OCI-M1 (cell line): ENCODE measurements around the gene ATG7.
A peak's percentile ranks its signal among the peaks of the same experiment; 100 is the strongest.

ENCODE experiments used
- DNase-seq: peaks from one replicate; lab custom pipeline; 2025; lab: John Stamatoyannopoulos, UW

The ATG7 gene

DNA sequence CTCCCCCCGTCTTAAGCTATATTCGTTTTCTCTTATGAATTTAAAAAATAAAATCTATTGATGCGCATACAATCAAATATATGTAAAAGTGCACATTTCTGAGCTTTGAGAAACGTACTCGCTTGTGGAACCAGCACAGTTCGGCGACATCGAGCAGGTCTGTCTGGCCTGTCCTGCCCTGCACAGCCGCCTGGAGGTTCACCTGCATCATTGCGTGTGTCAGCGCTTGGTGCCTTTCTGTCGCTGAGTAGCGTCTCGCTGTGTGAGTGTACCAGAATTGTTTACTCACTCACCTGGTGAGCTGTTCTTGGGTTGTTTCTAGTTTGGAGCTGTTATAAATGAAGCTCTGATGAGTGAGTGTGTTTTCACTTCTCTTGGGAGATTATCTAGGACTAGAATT is 267.5 kb downstream of the ATG7 start:
- DNase-seq, result no peak

DNA sequence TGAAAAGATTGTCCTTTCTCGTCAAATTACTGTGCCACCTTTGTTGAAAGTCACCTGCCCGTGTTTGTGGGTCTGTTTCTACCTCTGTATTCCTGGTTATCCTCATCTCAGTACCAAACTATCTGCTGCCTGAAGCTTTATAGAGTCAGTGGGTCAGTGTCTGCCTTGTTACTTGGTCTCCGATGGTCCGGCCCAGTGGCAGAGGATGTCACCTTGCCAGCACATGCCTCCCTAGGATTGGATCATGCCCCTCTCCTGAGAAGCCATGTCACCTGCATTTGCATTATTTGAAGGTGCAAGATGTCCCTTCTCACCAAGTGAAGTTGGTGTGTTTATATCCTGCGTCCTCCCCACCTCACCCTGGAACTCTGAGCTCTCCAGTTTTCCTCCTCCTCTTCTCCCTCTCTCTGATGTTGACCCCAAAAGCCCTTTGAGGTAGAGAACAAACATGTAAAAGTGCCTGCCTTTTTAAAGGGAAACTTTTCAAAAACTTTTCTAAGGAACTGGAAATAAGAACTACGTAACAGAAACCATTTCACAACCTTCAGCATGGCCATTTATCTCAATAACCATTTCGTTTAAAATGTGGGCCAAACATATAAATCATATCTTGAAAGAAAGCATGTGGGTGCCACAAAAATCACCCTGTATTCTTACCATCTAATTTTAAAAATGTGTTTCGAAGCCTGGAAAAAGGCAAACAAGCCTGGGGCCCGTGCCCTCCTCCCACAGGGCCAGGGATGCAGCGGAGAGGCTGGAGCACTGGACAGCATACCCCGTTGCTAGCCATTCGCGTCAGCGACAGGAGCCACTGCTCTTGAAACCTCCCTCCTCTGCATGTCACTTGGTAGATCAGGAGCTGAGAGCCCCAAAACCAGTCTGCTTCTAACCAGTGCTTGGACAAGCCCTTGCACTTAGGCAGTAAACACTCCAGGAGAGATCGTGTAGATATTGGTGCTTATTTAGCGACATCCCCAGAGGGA is 269.4 kb downstream of the ATG7 start:
- DNase-seq, result no peak

- no peak for DNase-seq
Measured at GRCh38 chr3:11542551-11542950, 270.4 kb downstream of the ATG7 start.

DNA sequence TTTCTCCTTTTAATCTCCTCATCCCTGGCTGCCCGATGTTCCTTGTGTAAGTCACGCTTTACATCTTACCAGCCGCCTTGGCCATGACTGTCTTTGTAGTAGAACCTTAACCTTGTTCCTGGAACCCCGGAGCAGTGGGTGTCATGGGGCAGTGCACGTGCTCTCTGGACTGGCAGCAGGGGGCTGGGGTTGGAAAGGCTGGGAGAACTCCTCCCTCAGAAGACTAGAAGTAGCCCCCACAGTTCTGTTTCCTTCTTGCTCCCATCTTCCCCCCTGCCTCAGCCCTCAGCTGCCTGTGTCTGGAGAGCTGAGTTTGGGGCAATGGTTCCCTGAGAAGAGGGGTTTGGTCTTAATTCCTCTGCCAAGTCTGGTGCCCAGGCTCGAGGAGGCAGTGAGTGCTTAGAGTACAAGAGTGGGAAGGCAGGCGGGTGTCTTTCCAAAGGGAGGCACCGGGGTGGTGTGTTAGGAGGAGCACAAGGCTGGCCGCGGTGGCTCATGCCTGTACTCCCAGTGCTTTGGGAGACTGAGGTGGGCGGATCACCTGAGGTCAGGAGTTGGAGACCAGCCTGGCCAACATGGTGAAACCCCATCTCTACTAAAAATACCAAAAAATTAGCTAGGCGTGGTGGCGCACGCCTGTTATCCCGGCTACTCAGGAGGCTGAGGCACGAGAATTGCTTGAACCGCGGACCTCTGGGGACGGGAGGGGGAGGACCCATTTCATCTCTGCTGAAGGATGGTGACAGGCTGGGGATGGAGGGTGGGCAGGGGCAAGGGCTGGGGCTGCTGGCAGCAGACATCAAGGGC is 271.1 kb downstream of the ATG7 start:
- no peak for DNase-seq

GRCh38 chr3:11543948-11544387 is 271.8 kb downstream of the ATG7 start:
- no peak for DNase-seq

DNA sequence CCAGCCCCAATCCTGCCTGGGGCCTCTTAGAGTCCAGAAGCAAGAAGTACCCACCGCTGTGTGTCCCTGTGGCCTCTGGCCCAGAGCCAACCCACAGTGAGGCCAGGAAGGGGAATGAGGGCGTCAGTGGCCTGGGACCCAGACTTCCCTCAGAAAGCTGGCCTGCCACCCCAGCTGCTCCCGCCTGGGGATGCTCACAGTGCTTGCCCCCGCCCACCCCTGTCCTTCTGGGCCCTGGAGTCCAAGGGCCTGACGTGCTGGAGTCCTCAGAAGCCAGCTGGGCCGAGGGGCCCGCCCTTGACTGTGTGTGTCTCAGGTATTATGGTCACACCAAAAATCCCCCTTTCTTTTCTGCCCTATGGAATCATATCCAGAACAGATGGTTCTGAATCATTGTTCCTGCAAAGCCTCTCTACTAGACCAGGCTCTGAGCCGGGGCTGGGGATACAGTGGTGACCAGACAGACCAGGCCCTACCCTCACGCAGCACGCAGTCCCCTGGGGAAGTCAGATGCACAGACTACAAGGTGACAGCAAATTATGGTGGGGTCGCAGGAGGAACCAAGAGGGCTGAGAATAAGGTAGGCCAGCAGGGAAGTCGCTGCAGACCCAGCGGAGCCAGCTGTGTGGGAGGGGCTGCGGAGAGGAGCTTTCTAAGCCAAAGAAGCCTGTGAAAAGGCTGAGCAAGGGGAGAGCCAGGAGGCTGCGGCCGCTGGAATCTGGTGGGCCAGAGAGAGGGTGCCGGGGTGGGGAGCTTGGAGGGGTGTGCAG is 272.4 kb downstream of the ATG7 start:
- peak; percentile 69 for DNase-seq

DNA sequence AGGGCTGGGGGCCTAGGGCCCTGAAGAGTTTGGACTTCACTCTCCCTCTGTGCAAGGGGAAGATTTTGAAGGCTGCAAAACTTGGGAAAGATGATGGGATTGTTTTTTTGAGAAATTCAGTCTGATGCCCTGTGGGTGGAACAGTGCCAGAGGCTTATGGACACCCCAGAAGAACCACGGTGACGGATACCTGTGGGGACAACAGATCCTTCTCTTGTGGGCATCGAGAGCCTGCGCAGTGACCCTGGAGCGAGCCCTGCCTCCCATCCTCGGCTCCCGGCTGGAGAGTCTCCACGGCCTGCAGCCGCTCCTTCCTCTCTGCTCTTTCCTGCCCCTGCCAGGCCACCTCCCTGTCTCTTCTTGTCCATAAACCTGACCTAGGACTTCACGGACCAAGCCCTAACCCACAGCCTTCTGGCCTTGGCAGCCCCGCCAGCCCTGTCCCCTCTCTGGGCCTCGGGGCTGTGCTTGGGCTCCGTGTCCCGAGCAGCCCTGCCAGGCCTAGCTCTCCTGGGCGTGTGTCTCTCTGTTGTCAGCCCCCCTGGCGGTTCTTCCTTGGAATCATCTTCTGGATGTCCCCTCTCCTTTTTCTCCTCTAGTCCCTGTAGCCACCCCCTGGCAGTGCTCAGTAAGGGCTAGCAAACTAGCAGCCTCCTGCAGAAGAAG is 273.1 kb downstream of the ATG7 start:
- no peak for DNase-seq

GRCh38 chr3:11546657-11547302 is 274.6 kb downstream of the ATG7 start:
- no peak for DNase-seq

DNA sequence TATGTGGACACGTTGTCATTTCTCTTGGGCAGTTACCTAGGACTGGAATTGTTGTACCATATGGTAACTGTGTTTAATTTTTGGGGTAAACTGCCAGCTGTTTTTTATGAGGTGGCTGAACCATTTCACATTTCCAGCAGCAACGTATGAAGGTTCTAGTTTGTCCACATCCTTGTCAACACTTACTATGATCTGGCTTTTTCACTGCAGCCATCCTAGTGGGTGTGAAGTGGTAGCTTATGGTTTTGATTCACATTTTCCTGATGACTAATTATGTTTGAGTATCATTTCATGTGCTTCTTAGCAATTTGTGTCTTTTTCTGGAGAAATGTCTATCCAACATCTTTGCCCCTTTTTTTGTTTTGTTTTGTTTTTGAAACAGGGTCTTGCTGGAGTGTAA is 275.3 kb downstream of the ATG7 start:
- no peak for DNase-seq

DNA sequence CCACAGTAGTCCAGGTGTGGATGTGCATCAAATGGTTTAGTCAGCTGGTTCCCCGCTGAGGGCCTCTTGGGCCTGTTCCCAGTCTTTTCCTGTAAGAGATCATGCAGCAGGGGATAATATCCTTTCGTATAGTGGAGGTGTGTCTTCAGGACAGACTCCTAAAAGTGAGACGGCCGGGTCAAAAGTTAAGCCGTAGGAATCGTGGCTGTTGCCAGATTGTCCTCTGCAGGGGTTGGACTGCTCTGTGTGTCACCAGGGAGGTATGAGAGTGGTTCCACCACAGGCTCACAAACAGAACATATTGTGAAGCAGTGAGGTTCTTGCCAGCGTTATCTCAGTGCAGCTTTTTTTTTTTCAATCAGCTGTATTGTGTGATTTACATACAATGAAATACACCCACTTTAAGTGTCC is 276.5 kb downstream of the ATG7 start:
- DNase-seq, result no peak

- DNase-seq, result no peak
Measured at GRCh38 chr3:11549580-11550140, 277.5 kb downstream of the ATG7 start.

- no peak for DNase-seq
Measured at GRCh38 chr3:11551036-11551435, 278.8 kb downstream of the ATG7 start.

DNA sequence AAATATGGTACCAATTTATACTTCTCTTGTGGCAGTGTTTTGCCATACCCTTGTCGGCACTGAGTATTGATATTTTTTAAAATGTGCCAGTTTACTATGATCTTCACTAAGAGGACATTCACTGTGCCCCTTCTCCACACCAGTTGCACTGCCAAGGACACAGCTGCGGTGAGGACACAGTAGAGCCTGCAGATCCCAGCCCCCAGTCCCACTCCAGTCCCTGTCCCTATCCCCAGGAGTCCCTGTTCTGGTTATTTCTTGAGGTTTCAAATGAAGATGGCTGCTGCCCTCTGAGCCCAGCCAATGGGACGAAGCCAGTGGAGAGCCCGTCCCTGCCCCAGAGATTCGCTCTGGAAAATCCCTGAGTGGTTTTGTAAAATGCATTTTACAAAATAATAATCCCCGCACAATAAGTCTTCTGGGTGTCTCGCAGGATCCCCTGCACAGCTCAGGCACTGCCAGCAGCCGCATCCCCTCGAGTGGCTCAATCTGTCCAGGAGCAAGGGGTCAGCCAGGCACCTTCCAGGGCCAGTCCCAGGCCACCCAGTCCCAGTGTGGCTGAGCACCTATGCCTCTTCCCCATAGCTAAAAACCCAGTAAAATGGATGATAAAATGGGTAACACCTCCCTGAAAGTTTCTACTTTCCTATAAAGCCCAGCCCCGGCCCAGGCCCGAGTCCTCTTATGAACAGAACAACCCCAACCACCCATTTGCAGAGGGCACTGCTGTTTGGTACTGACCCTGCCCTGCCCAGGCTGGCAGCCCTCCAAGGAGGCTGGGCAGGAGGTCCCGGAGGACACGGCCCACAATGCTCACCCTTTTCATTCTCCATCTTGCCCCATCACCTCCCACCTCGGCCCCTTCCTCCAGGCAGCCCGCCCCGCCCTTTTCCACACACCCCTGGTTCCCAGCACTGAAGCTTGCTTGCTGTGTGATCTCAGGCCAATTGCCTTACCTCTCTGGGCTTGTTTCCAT is 280.4 kb downstream of the ATG7 start:
- no peak for DNase-seq

DNA sequence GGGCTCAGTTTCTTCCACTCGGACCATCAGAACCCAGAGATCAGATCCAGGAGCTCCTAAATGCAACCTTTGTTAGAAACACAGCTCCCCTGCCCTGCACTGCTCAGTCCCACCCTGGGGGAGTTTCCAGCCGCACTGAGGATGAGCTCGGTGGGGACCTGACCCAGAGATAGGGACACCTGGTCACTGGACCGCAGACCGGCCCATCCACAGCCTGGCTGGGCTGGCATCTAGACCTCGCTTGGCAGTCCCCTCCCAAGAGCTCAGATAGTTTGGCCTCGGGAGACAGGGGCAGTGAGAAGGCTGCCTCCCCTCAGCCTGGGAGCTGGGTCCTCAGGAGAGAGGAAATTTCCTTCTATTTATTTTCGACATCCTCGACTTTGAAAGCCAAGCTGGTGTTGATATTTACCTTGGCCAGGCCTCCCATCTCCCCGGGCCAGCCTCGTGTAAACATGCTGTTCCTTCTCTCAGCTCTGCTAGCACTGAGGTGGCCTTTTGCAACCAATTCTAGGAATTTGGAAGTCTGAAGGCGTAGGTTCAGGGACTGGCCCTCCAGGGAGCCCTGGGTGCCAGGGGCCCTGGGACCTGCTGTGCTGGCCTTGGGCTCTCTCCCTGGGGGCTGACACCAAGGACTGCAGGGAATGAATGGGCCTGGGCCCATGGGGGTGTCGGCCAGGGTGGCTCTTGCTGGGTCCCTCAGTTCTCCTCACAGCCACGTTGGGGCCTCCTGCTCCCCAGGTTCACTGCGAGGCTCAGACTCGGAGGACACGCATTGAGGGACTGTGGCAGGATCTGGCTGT is 281.4 kb downstream of the ATG7 start:
- DNase-seq, result no peak

GRCh38 chr3:11554236-11554610 is 282.0 kb downstream of the ATG7 start:
- no peak for DNase-seq

DNA sequence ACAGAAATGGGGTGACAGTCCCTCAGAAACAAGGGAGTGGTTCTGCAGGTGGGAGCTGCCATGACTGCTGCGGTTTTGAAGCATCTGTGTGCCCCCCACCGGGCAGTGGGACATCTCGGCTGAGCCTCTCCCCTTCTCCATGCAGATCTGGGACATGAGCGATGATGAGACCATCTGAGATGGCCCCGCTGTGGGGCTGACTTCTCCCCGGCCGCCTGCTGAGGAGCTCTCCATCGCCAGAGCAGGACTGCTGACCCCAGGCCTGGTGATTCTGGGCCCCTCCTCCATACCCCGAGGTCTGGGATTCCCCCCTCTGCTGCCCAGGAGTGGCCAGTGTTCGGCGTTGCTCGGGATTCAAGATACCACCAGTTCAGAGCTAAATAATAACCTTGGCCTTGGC is 282.5 kb downstream of the ATG7 start:
- DNase-seq, result no peak

GRCh38 chr3:11555211-11555782 is 283.1 kb downstream of the ATG7 start:
- DNase-seq, result no peak

GRCh38 chr3:11555881-11556633 is 283.9 kb downstream of the ATG7 start:
- DNase-seq, result no peak
